K562 (cell line): ENCODE data around the gene HDAC7. TPM values are rescaled to one million over a fixed set of nuclear protein-coding genes. Genes with fewer than 3 reads are reported as not detected.

Source experiments
- ATAC-seq: fragments of 200-7000 bp; cut with Tn5 transposase; 3 replicates; pipeline ENCODE4 v1.9.1; 2020; ENCODE audit warnings: moderate library complexity
- BruUV-seq: library from RNA; stranded (reverse); fragments of 400-500 nt; replicated peaks from 2 replicates; lab custom pipeline; 2021; lab: Mats Ljungman, UMichigan
- CTCF ChIA-PET: fragments of 300-600 bp; formaldehyde crosslinking; extraction: SDS; loops from one replicate; lab custom pipeline; 2021; ENCODE audit warnings: low intra/inter-chr PET ratio; lab: Yijun Ruan, JAX
- POLR2A ChIA-PET: fragments of 300-600, 350-650 bp; sonication (Branson Sonifier 250); formaldehyde crosslinking; extraction: SDS; loops from one replicate; lab custom pipeline; 2021; ENCODE audit warnings: antibody characterized with exemption, inconsistent platforms; lab: Yijun Ruan, JAX
- DNase-seq, 4 experiments: peaks; one replicate each; pipeline versions ENCODE4 v3.0.0 to v3.0.0-alpha.2; 2011 to 2018; ENCODE audit warnings: low spot score in 3 of 4, mixed read lengths in 3 of 4; ENCODE audit errors: extremely low read depth in 1 of 4
- FAIRE-seq: peaks from 2 replicates; lab custom pipeline; 2011; peaks lifted over from hg19 to GRCh38; lab: Jason Lieb, UNC
- H2AFZ ChIP-seq: 2 replicates; pipeline ENCODE4 v1.6.0; 2011; ENCODE audit warnings: low read depth, low read length, control low read depth, inconsistent platforms
- H3K27ac ChIP-seq: fragments of 200-600 bp; 3 replicates; pipeline ENCODE4 v1.8.0; 2011; ENCODE audit warnings: low read depth, mild to moderate bottlenecking, control low read depth, inconsistent platforms, low read length, moderate library complexity, mixed read lengths; ENCODE audit errors: extremely low read depth
- H3K27me3 ChIP-seq, 2 experiments: fragments of 300-600 bp in 1 of 2; 2 replicates in 1 of 2; 3 replicates in 1 of 2; pipeline versions ENCODE4 v1.6.0 to v1.8.0; 2011; ENCODE audit warnings: inconsistent platforms in 2 of 2, low read length in 2 of 2, mild to moderate bottlenecking in 1 of 2, mixed read lengths in 1 of 2, moderate library complexity in 1 of 2; ENCODE audit not compliant: control insufficient read depth in 2 of 2, insufficient read depth in 2 of 2
- H3K36me3 ChIP-seq: fragments of 300-600 bp; 3 replicates; pipeline ENCODE4 v1.8.0; 2011; ENCODE audit warnings: mild to moderate bottlenecking, low read length, inconsistent platforms; ENCODE audit not compliant: control insufficient read depth, insufficient read depth
- H3K4me1 ChIP-seq, 2 experiments: fragments of 200-600 bp in 1 of 2; replicated peaks in 1 of 2; 2 replicates in 1 of 2; 3 replicates in 1 of 2; pipeline versions ENCODE4 v1.5.1 to v1.8.0; 2011; ENCODE audit warnings: inconsistent platforms in 2 of 2, low read length in 2 of 2, mild to moderate bottlenecking in 1 of 2, mixed read lengths in 1 of 2, moderate library complexity in 1 of 2; ENCODE audit not compliant: control insufficient read depth in 2 of 2, insufficient read depth in 2 of 2
- H3K4me2 ChIP-seq: 2 replicates; pipeline ENCODE4 v1.6.1; 2011; ENCODE audit warnings: low read length, control low read depth, inconsistent platforms, mixed read lengths; ENCODE audit not compliant: insufficient read depth
- H3K4me3 ChIP-seq: fragments of 200-600 bp; sonication (generic), shearing (Covaris generic); 2 replicates; pipeline ENCODE4 v1.5.1; 2016; ENCODE audit warnings: control low read depth, inconsistent platforms
- H3K79me2 ChIP-seq: fragments of 200-600 bp; 3 replicates; pipeline ENCODE4 v1.8.0; 2011; ENCODE audit warnings: low read length, inconsistent platforms; ENCODE audit not compliant: control insufficient read depth, insufficient read depth
- H3K9ac ChIP-seq, 2 experiments: 2 replicates each; pipeline versions ENCODE4 v1.6.0 to v1.6.1; 2011; ENCODE audit warnings: low read depth in 2 of 2, low read length in 2 of 2, control low read depth in 1 of 2, inconsistent platforms in 1 of 2, mild to moderate bottlenecking in 1 of 2, mixed read lengths in 1 of 2; ENCODE audit not compliant: insufficient read depth in 1 of 2
- H3K9me1 ChIP-seq: one replicate; pipeline ENCODE4 v1.6.0; 2011; ENCODE audit warnings: inconsistent platforms, mild to moderate bottlenecking, low read length, moderate library complexity; ENCODE audit not compliant: control insufficient read depth, insufficient read depth
- H3K9me3 ChIP-seq: replicated peaks from 2 replicates; pipeline ENCODE4 v1.5.1; 2011; ENCODE audit warnings: low read depth, low read length, inconsistent platforms; ENCODE audit not compliant: control insufficient read depth, insufficient read depth
- H4K20me1 ChIP-seq: replicated peaks from 2 replicates; pipeline ENCODE4 v1.6.1; 2011; ENCODE audit warnings: low read length, inconsistent platforms, mixed read lengths; ENCODE audit not compliant: control insufficient read depth, insufficient read depth
- HDAC6 ChIP-seq: IDR thresholded peaks from 2 replicates; pipeline ENCODE4 v1.6.1; 2012; ENCODE audit warnings: low read depth, mild to moderate bottlenecking, control low read depth, inconsistent platforms, low read length, moderate library complexity
- HMBOX1 ChIP-seq: sonication (generic); IDR thresholded peaks from 2 replicates; pipeline ENCODE4 v1.6.1; 2016
- KDM5B ChIP-seq: fragments of 200-600 bp; sonication (generic); IDR thresholded peaks from 2 replicates; pipeline ENCODE4 v1.6.1; 2012; ENCODE audit warnings: low read depth, mild to moderate bottlenecking, moderate library complexity, low read length, control low read depth, inconsistent platforms; ENCODE audit not compliant: insufficient replicate concordance
- NFRKB ChIP-seq: fragments of 450-650 bp; IDR thresholded peaks from 2 replicates; pipeline ENCODE4 v1.6.1; 2016; ENCODE audit warnings: low read depth
- NRF1 ChIP-seq, 2 experiments: fragments of 450-650 bp; IDR thresholded peaks in 1 of 2; conservative IDR thresholded peaks in 1 of 2; 2 replicates each; pipeline ENCODE4 v1.6.1; 2014; ENCODE audit warnings: mild to moderate bottlenecking in 2 of 2
- POLR3G ChIP-seq: IDR thresholded peaks from 2 replicates; pipeline ENCODE4 v1.6.1; 2011; ENCODE audit not compliant: insufficient read length, insufficient replicate concordance; ENCODE audit errors: extremely low read depth
- PRPF4 ChIP-seq: fragments of 200-400 bp; formaldehyde crosslinking; IDR thresholded peaks from one replicate; pipeline ENCODE4 v1.6.1; 2017; ENCODE audit warnings: low read length, low read depth, mild to moderate bottlenecking; ENCODE audit not compliant: insufficient read depth, poor library complexity, severe bottlenecking
- RFX1 ChIP-seq: fragments of 450-650 bp; IDR thresholded peaks from 2 replicates; pipeline ENCODE4 v1.6.1; 2016; ENCODE audit warnings: mild to moderate bottlenecking, moderate library complexity
- RFX5 ChIP-seq: IDR thresholded peaks from 2 replicates; pipeline ENCODE4 v1.6.1; 2011; ENCODE audit warnings: low read depth, mild to moderate bottlenecking, improper control_type of control experiment, low read length
- SIN3A ChIP-seq, 2 experiments: fragments of 150-350 bp in 1 of 2; IDR thresholded peaks; 2 replicates each; pipeline ENCODE4 v1.6.1; 2011 to 2016; ENCODE audit warnings: borderline replicate concordance in 2 of 2, low read depth in 2 of 2, low read length in 2 of 2, mild to moderate bottlenecking in 2 of 2, moderate library complexity in 2 of 2; ENCODE audit not compliant: control insufficient read depth in 1 of 2
- TAF9B ChIP-seq: fragments of 450-650 bp; IDR thresholded peaks from 2 replicates; pipeline ENCODE4 v1.6.1; 2018; ENCODE audit warnings: mild to moderate bottlenecking; ENCODE audit not compliant: partially characterized antibody
- TBP ChIP-seq: optimal IDR thresholded peaks from 2 replicates; pipeline ENCODE3; 2011; ENCODE audit warnings: low read depth, low read length, improper control_type of control experiment
- ZNF282 ChIP-seq: sonication (generic); formaldehyde crosslinking; IDR thresholded peaks from 2 replicates; pipeline ENCODE4 v1.8.1; 2023; ENCODE audit warnings: missing genetic modification reagents
- WGBS: fragments of 100-300 bp; shearing (Covaris generic); methylation state at CpG from one replicate; pipeline ENCODE4 v1.1.6; 2016; ENCODE audit warnings: low coverage, mixed read lengths; ENCODE audit not compliant: insufficient coverage; ENCODE audit errors: missing lambda C conversion rate; 5-methylcytosine and 5-hydroxymethylcytosine counted together
- in situ Hi-C: fragments of 300-500 bp; cut with MboI; formaldehyde crosslinking; loops from 4 replicates; pipeline ENCODE4 v1.15.0; 2018; ENCODE audit warnings: inconsistent platforms, mixed read lengths
- intact Hi-C: fragments of 100-400 bp; cut with micrococcal nuclease; formaldehyde crosslinking; loops from 2 replicates; pipeline ENCODE4 v1.14.2; 2022
- polyA plus RNA-seq, 8 experiments: library from polyadenylated mRNA; depleted of rRNA in 4 of 8; stranded (reverse) in 5 of 8; unstranded in 3 of 8; fragments of >200 nt; fragmentation: Nextera tagmentation in 2 of 8; fragmentation: Illumina TruSeq in 1 of 8; extraction: Ambion mirVana in 2 of 8; extraction: Trizol in 1 of 8; gene quantifications; 2 replicates each; pipeline versions ENCODE4 v1.2.1 to v1.2.3, GENCODE V29; 2011 to 2014; ENCODE audit warnings: inconsistent platforms in 1 of 8, missing spikeins in 1 of 8
- total RNA-seq, 7 experiments: library from RNA; depleted of rRNA in 6 of 7; stranded (reverse); fragments of >200 nt in 6 of 7; fragmentation: Illumina TruSeq in 2 of 7; extraction: Trizol in 2 of 7; gene quantifications; 2 replicates each; pipeline versions ENCODE4 v1.2.1 to v1.2.3, GENCODE V29; 2011 to 2021; ENCODE audit warnings: low replicate concordance in 1 of 7
- TF ChIP-seq, protein P1 (sequence below): fragments of 450-650 bp; IDR thresholded peaks from 2 replicates; pipeline ENCODE4 v1.6.1; 2017; ENCODE audit warnings: mild to moderate bottlenecking, moderate library complexity
- TF ChIP-seq, protein P2 (sequence below): fragments of 450-650 bp; IDR thresholded peaks from 2 replicates; pipeline ENCODE4 v1.6.1; 2016; ENCODE audit warnings: low read depth, mild to moderate bottlenecking, moderate library complexity
- TF ChIP-seq, protein P3 (sequence below): fragments of 450-650 bp; IDR thresholded peaks from 2 replicates; pipeline ENCODE4 v1.6.1; 2016; ENCODE audit warnings: antibody characterized with exemption

The HDAC7 gene
- total and polyA plus RNA-seq, 9 of the 15 experiments (the other 6 are each of a cell fraction or from before 2014, with no cell fraction given) = 2.5 to 129 (median 31.1) TPM

DNA sequence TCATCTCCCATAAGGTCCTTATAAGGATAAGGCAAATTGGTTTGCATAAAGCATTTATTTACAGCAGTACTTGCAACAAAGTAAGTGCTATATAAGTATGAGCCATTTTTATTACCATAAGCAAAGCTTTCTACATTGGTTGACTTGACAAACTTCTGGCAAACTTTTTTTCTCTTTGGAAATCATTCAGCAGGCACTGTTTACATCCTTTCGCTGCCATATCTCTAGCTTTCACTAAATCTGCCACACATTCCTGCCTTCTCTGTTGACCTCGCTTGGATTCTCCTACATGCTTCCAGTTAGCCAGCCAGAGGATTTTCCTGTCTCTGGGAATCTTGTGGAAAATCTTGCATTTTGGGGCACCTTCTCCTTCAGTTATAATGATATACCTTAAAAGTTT, 21.8 kb upstream of the HDAC7 start:
- Histone ChIP-seq H3K4me2 (no peak overlapping the region), H2AFZ (no peak overlapping the region), H3K27me3 (peaks cover 0 to 6% of the 10 kb centered on the region in 2 experiments; a peak in 1 of 5 replicates), H4K20me1 (no peaks in the 10 kb centered on the region), H3K4me3 (no peak overlapping the region), H3K36me3 (no peaks in the 10 kb centered on the region), H3K9ac (no peak overlapping the region), H3K9me3 (no peaks in the 10 kb centered on the region), H3K9me1 (peaks cover 4% of the 10 kb centered on the region), H3K27ac (no peak overlapping the region), H3K4me1 (peaks cover 14 to 15% of the 10 kb centered on the region in 2 experiments), H3K79me2 (no peaks in the 10 kb centered on the region)
- intact Hi-C loops = no loop called here
- ChIA-PET CTCF (interaction anchor here (1.0 kb wide), 1 partner anchor 99 kb away, joined by 4 read pairs; no protein-coding TSS in a partner anchor), POLR2A (interaction anchor here (1.0 to 1.6 kb wide), 3 partner anchors 9 to 121 kb away, joined by 4 to 6 read pairs (median 5); no protein-coding TSS in a partner anchor)
- no peak for FAIRE-seq
- TF ChIP-seq TAF9B (no peak), PRPF4 (no peak), HDAC6 (no peak), NFRKB (no peak), SIN3A (IDR thresholded peaks at IDR 0.05; ENCODE audit: borderline replicate concordance in 2 of 2, control insufficient read depth in 1 of 2, low read depth in 2 of 2, low read length in 2 of 2) (no peak), TBP (no peak), ZNF282 (CRISPR knock-in tag) (no peak), POLR3G (no peak), RFX5 (no peak), RFX1 (no peak), HMBOX1 (no peak), NRF1 (conservative IDR thresholded peaks at IDR 0.05 in 1 of 2, IDR thresholded peaks at IDR 0.05 in 1 of 2) (no peak), KDM5B (no peak)
- TF ChIP-seq, protein P1, sequence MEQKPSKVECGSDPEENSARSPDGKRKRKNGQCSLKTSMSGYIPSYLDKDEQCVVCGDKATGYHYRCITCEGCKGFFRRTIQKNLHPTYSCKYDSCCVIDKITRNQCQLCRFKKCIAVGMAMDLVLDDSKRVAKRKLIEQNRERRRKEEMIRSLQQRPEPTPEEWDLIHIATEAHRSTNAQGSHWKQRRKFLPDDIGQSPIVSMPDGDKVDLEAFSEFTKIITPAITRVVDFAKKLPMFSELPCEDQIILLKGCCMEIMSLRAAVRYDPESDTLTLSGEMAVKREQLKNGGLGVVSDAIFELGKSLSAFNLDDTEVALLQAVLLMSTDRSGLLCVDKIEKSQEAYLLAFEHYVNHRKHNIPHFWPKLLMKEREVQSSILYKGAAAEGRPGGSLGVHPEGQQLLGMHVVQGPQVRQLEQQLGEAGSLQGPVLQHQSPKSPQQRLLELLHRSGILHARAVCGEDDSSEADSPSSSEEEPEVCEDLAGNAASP = no peak
- TF ChIP-seq, protein P2, sequence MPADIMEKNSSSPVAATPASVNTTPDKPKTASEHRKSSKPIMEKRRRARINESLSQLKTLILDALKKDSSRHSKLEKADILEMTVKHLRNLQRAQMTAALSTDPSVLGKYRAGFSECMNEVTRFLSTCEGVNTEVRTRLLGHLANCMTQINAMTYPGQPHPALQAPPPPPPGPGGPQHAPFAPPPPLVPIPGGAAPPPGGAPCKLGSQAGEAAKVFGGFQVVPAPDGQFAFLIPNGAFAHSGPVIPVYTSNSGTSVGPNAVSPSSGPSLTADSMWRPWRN = no peak
- TF ChIP-seq, protein P3, sequence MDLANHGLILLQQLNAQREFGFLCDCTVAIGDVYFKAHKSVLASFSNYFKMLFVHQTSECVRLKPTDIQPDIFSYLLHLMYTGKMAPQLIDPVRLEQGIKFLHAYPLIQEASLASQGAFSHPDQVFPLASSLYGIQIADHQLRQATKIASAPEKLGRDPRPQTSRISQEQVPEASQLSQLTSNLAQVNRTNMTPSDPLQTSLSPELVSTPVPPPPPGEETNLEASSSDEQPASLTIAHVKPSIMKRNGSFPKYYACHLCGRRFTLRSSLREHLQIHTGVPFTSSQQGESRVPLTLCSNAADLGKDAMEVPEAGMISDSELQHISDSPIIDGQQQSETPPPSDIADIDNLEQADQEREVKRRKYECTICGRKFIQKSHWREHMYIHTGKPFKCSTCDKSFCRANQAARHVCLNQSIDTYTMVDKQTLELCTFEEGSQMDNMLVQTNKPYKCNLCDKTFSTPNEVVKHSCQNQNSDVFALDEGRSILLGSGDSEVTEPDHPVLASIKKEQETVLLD = no peak
- DNase-seq = no peak
- BruUV-seq = no TSS peak
- ATAC-seq = no peak
- WGBS = 38% methylated on average over 2 of the region's 2 CpGs
- in situ Hi-C loops = no loop called here
